ENCODE results near the gene RPS18.

GRCh38 chr6:33313709-33314514 lies 42.0 kb downstream of the RPS18 start, which contains the start of gene TAPBP:
- TF ChIP-seq, protein P1, sequence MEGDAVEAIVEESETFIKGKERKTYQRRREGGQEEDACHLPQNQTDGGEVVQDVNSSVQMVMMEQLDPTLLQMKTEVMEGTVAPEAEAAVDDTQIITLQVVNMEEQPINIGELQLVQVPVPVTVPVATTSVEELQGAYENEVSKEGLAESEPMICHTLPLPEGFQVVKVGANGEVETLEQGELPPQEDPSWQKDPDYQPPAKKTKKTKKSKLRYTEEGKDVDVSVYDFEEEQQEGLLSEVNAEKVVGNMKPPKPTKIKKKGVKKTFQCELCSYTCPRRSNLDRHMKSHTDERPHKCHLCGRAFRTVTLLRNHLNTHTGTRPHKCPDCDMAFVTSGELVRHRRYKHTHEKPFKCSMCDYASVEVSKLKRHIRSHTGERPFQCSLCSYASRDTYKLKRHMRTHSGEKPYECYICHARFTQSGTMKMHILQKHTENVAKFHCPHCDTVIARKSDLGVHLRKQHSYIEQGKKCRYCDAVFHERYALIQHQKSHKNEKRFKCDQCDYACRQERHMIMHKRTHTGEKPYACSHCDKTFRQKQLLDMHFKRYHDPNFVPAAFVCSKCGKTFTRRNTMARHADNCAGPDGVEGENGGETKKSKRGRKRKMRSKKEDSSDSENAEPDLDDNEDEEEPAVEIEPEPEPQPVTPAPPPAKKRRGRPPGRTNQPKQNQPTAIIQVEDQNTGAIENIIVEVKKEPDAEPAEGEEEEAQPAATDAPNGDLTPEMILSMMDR (IDR thresholded peaks at IDR 0.05): no peak
- TF ChIP-seq POLR2A (IDR thresholded peaks at IDR 0.05): peak; percentile 40

All from ovary (tissue), 3 donors.